Nephron (organoid): ENCODE data around the gene PSMB5.

ENCODE experiments used
- H3K27ac Mint-ChIP-seq, 3 experiments: 2 replicates each; pipeline ENCODE4 v1.8.0; 2020; ENCODE audit warnings: mixed read lengths in 3 of 3, mild to moderate bottlenecking in 2 of 3, moderate library complexity in 1 of 3
- H3K27me3 Mint-ChIP-seq: 2 replicates; pipeline ENCODE4 v1.8.0; 2021; ENCODE audit warnings: low read depth, mild to moderate bottlenecking, moderate library complexity, mixed read lengths
- H3K36me3 Mint-ChIP-seq: 2 replicates; pipeline ENCODE4 v1.8.0; 2020; ENCODE audit warnings: low read depth, mixed read lengths
- H3K4me1 Mint-ChIP-seq: 2 replicates; pipeline ENCODE4 v1.8.0; 2020; ENCODE audit warnings: mixed read lengths
- H3K4me3 Mint-ChIP-seq, 3 experiments: 2 replicates each; pipeline ENCODE4 v1.8.0; 2020; ENCODE audit warnings: mild to moderate bottlenecking in 3 of 3, mixed read lengths in 3 of 3, moderate library complexity in 2 of 3
- H3K9me3 Mint-ChIP-seq: 2 replicates; pipeline ENCODE4 v1.8.0; 2020; ENCODE audit warnings: mixed read lengths
- CTCF ChIP-seq, 3 experiments: fragments of 200-600 bp; sonication (generic); IDR thresholded peaks; one replicate each; pipeline ENCODE4 v1.5.0; 2021; ENCODE audit warnings: antibody characterized with exemption in 3 of 3; ENCODE audit not compliant: unreplicated experiment in 3 of 3

The PSMB5 gene

GRCh38 chr14:23053426-23053825, 18.7 kb upstream of the PSMB5 start:
- Mint-ChIP-seq H3K9me3 (no peaks in the 10 kb centered on the region), H3K4me3 (peak overlapping the region in 1 of 3 experiments; percentile 53), H3K27me3 (no peaks in the 10 kb centered on the region), H3K4me1 (peaks cover 18% of the 10 kb centered on the region), H3K36me3 (peaks cover 20% of the 10 kb centered on the region), H3K27ac (no peak overlapping the region)
- no peak for TF ChIP-seq CTCF (IDR thresholded peaks at IDR 0.05; ENCODE audit: unreplicated experiment in 3 of 3)

DNA sequence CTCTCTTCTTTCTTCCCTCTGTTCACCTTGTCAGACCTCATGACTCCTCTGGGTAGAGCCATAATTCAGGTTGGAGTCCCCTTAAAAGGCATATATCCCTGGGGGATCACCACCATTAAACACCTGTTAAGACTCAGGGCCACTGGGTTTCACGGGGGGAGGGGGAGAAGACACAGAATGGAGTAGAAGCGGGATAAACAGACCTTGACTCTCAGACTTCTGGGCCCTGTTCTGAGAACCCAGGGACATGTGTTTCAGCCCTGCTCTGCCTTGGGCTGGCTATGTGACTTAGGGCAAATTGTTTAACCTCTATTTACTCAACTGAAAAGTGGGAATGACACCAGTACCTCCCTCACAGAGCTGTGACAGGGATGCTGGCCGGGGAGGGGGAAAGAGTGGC, 18.0 kb upstream of the PSMB5 start:
- peaks cover 14% of the 10 kb centered on the region for H3K4me1 Mint-ChIP-seq
- H3K9me3 Mint-ChIP-seq: no peaks in the 10 kb centered on the region
- H3K4me3 Mint-ChIP-seq: no peak overlapping the region
- H3K27me3 Mint-ChIP-seq: no peaks in the 10 kb centered on the region
- no peak for TF ChIP-seq CTCF (IDR thresholded peaks at IDR 0.05; ENCODE audit: unreplicated experiment in 3 of 3)
- H3K36me3 Mint-ChIP-seq: peaks cover 18% of the 10 kb centered on the region
- no peak overlapping the region for H3K27ac Mint-ChIP-seq

DNA sequence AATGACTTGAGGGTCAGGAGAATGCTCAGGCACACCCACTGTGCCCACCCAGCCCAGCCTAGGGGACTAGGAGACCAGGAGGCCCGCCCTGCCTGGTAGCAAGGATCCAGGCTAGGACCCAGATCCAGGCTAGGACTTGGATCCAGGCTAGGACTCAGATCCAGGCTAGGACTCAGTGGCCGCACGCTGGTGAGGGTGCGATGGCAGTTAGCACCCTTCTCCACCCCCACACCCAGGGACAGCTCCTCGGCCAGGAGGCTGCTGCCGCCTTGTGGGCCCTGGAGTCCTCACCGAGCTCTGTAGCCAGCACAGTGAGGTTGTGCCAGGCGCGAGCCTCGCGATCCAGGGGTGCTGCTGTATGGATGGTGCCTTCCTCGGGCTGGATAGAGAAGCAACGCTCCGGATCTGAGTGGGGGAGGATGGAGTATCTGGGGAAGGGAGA, 17.5 kb upstream of the PSMB5 start:
- Mint-ChIP-seq H3K36me3 (peaks cover 23% of the 10 kb centered on the region), H3K9me3 (no peaks in the 10 kb centered on the region), H3K27me3 (no peaks in the 10 kb centered on the region), H3K4me3 (no peak overlapping the region), H3K4me1 (peaks cover 14% of the 10 kb centered on the region), H3K27ac (no peak overlapping the region)
- no peak for TF ChIP-seq CTCF (IDR thresholded peaks at IDR 0.05; ENCODE audit: unreplicated experiment in 3 of 3)

DNA sequence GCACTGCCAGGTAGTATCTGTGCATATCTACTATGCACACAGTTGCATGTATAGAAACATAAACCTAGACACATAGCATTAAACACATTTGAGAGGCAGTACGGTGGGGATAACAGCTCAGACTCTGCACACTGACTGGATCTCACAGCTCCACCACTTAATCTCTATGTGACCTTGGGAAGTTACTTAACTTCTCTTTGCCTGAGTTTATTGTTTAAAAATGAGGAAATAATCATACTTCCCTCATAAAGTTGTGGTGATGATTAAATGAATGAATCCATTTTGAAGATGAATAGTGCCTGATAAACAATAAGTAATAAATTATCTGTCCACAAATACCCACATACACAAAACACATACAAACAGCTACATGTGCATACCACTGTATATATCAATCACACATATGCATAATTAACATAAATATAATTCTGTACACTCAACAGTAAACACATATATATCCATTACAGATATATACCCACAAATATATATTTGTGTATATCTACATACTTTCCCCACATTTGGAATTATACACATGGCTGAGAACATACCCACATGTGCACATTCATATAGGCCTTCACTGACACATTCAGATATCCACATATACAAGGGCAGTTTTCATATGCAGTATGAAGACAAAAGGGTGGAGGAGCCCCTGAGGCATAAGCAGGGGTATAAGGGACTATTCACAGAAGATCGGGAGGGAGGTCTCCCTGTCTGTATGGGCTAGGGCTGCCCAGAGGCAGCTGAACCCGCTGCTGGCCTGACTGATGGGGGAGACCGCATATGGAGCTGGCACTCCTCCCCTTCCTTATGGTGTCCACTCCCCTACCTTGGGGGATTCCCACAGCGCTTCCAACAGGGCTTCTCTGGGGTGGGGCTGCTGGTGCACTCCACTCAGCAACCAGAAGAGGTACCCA, 16.7 kb upstream of the PSMB5 start:
- no peak overlapping the region for H3K27ac Mint-ChIP-seq
- no peak for TF ChIP-seq CTCF (IDR thresholded peaks at IDR 0.05; ENCODE audit: unreplicated experiment in 3 of 3)
- no peaks in the 10 kb centered on the region for H3K27me3 Mint-ChIP-seq
- peaks cover 24% of the 10 kb centered on the region for H3K36me3 Mint-ChIP-seq
- H3K9me3 Mint-ChIP-seq: no peaks in the 10 kb centered on the region
- peaks cover 12% of the 10 kb centered on the region for H3K4me1 Mint-ChIP-seq
- no peak overlapping the region for H3K4me3 Mint-ChIP-seq

DNA sequence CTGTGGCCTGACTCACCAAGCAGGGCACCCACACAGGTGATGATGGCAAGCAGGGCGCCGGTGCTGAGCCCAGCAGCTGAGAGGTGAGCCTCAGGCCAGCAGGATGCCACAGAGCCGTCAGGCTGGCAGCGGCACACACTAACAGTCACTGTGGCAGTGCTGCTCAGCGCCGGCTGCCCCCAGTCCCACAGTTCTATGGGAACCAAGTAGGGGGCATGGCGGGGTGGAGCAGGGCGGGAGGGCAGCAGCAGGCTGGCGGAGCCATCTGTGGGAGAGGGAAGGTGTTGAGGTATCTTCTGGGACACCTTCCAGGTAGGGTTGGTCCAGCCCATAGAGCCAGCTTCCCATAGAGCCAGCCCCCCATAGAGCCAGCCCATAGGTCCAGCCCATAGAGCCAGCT, 14.3 kb upstream of the PSMB5 start:
- Mint-ChIP-seq H3K9me3 (no peaks in the 10 kb centered on the region), H3K36me3 (peaks cover 24% of the 10 kb centered on the region), H3K27me3 (no peaks in the 10 kb centered on the region), H3K4me3 (no peak overlapping the region), H3K4me1 (peaks cover 2% of the 10 kb centered on the region), H3K27ac (no peak overlapping the region)
- TF ChIP-seq CTCF (IDR thresholded peaks at IDR 0.05; ENCODE audit: unreplicated experiment in 3 of 3): no peak
